LoVo (cell line): Measurements from ENCODE around the gene RHOV.
"Not testable (repeated sequence)": the region's sequence is repeated elsewhere in the genome, so short reads cannot be mapped to it uniquely, and the experiment has no call there.

Source experiments
- DNase-seq: peaks from one replicate; pipeline ENCODE4 v3.0.0-alpha.2; 2016; ENCODE audit warnings: low spot score

RHOV gene

DNA sequence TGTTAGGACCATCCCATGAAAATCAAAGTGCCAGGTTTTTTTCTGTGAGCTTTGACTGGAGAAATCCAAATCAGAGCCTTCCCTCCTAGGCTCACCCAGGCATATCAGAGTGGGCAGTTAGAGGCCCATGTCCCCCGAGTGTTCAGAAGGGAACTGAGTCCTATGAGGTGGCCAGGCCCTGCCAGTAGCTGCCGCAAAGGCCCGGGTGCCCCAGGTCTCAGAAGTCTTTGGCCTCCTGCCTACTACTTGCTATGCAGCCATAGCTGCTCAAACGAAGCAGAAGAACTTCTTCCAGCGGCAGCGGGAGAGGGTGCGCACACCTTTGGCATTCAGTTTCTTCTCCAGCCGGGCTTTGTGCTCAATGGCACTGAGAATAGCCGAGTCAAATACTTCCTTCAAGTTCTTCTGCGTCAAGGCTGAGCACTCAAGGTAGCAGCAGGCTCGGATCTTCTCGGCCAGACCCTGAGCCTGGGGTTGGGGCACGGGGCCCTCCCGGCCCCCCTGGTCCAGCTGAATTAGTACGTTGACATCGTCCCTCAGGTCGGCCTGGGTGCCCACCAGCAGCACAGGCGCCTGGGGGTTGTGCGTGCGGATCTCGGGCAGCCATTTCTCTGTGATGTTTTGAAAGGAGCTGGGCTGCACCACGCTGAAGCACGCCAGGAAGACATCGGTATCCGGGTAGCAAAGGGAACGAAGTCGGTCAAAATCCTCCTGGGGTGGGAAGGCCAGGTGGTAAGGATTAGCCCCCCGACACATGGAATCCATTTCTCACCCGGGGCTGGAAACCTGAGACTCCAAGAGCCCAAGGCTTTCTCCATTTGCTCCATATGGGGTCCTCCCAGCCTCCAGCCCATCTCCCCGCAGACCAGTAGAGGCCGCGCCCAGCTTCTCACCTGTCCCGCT, 992 bp downstream of the RHOV start:
- no peak for DNase-seq

DNA sequence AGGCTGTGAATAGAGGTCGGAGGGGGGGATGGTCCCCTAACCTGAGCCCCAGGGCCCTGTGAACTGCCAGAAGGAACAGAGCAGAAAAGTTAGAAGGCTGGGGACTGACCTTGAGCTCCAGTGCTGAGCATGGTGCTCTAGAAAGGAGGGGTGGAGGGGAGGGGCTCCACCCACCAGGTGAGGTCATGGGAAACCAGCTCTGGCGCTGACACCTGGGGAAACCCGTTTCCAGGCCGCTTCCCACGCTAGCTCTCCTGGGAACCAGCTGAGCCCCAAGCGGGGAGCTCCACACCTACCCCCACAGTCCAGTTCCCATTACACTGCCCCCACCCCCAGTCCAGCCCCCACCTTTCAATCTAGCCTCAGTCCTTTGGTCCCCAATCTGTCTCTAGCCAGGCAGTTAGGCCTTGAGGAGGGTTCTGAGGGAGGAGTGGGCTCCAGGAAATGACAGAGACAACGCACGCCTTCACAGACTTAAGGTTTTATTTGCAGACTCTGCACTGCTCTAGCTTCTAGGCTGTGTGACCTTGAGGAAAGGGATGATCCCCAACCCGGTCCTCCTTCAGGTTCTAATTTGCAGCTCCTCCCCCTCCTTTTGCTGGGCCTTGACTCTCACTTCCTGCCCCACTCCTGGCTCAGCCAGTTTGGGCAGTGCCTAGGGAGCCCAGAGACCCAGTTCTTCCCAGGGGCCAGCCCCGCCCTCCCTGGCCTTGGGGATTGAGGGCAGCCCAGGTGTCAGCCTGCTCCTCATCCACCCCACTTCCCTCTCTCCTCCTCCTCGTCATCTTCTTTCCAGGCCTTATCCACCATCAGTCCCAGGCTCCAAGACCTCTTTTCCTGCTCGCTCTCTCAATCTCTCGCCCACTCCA, 2.1 kb downstream of the RHOV start:
- DNase-seq: no peak

DNA sequence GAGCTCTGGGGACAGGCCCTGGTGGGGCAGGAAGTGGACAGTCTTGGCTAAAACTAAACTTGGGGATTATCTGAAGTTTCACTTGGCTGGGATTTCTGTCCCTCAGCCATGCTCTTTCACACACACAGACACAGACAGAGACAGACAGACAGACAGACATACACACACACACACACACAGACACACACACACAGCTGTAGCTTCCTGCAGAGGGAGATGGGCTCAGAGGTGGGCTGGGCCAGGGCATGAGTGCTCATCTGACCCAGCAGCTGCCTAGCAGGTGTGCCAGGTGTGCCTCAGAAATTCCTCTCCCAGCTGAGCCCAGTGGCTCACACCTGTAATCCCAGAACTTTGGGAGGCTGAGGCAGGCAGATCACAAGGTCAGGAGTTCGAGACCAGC, 3.3 kb downstream of the RHOV start:
- no peak for DNase-seq

DNA sequence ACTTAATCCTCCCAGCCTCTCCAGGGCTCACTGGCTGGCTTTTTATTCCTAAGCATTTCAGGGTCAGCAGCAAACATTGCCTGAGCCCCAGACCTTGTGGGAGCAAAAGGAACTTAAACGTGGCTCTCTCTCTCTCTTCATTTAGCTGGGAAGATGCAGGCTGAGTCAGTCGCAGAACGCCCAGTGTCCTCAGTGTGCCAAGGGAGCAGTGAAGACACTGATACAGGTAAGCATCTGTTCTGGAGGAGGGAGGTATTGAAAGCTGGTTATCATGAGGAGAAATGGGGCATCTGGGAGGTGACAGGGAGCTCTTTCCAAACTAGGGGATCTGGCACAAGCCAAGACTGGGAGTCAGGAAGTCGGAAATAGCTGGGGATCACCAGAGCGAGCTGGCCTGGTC, 4.3 kb downstream of the RHOV start:
- DNase-seq: no peak

DNA sequence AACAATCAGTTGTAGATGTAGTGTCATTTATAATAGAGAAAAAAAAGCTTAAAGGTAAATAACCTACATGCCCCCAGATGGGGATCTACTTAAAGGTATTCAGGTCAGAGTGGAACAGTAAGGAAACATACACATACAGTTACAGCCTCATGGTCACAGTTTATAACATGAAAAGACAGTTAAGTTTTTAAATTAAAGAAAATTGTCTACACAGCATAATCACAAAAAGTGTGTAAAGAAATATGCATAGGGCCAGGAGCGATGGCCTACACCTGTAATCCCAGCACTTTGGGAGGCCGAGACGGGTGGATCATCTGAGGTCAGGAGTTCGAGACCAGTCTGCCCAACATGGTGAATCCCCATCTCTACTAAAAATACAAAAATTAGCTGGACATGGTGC, 6.8 kb downstream of the RHOV start:
- DNase-seq: no peak

DNA sequence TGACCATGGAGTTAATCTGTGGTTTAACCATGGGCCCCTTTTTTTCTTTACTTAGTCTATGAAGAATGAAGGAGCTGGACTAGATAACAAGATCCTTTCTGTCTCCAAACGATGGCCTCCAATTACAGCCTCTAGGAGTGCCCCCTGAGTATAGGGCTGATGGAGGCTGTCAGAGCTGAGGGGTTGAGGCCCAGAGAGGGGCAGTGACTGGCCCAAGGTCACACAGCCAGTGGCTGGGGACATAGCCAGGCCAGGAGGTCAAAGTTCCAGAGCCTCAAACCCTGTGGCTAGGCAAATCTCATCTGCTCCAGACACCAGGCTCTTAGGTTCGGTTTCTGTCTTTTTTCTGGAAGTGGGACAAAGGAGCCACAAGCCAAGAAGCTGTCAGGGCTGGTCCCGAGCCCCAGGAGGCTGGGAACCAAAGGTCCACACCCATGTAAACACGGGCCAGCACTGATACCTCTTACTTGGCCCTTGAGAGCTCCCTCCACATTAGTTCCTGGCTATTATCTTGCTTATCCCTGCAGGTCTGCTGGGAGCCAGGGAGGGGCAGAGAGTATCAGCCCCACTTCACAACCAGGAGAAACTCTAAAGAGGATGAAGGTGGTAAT, 10.3 kb downstream of the RHOV start:
- no peak for DNase-seq

DNA sequence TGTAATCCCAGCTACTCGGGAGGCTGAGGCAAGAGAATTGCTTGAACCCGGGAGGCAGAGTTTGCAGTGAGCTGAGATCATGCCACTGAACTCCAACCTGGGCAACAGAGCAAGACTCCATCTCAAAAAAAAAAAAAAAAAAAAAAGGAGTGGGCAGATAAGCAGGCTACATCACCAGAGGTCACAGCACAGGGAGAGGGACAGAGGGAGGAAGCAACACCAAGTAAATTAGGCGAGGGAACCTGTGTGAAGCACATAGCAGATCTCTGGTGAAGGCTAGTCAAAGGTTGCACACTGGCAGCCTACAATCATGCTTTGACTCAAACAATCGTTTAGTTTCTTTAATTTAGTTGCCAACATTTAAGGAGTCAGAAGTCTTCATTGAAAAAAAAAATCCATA, 12.9 kb downstream of the RHOV start:
- not testable (repeated sequence) for DNase-seq

DNA sequence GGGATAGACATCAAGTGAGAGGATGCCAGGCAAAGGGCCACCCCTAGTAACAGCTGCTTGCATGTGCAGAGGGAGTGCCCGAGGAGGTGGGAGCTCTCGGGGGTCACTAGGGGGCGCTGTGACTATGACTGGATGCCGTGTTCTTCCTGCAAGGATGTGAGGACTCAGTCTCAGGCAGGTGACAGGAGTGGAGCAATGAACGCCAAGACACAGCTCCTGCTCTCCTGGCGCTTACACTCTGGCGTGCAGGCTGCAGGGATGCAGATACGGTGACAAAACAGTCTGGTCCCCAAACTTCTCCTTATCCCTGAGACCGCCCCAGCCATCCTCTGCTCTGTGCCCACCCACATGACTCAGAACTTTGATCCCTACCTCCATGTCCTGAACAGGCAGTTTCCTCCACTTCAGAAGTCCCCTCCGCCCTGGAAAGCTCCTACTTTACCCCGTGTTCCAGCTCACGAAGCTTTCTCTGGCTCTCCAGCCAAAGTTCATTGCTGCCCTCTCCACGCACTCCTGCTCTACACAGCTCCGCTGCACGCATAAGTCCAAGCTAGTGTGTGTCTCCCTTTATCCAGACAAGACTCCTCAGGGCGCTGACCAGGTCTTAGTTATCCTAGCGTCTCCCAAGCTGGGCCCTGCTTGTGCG, 14.7 kb downstream of the RHOV start:
- DNase-seq: peak; percentile 61

DNA sequence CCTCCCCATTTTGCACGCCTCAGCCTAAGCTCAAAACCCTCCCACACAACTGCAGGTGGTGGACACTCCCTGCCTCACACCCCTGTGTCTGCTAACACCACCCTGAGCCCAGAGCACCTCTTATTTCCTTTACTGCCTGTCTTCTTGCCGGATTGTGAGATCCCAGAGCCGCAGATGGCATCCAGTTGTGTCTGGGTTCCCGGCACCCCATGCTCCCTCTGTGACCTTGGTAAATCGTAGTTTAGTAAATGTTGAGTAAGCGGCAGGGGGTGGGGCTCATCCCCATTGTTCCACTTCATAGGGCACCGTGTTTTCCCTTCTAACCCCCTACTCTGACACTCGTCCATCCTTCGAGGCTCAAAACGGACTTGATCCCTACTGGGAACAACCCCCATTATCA, 15.3 kb downstream of the RHOV start:
- no peak for DNase-seq

DNA sequence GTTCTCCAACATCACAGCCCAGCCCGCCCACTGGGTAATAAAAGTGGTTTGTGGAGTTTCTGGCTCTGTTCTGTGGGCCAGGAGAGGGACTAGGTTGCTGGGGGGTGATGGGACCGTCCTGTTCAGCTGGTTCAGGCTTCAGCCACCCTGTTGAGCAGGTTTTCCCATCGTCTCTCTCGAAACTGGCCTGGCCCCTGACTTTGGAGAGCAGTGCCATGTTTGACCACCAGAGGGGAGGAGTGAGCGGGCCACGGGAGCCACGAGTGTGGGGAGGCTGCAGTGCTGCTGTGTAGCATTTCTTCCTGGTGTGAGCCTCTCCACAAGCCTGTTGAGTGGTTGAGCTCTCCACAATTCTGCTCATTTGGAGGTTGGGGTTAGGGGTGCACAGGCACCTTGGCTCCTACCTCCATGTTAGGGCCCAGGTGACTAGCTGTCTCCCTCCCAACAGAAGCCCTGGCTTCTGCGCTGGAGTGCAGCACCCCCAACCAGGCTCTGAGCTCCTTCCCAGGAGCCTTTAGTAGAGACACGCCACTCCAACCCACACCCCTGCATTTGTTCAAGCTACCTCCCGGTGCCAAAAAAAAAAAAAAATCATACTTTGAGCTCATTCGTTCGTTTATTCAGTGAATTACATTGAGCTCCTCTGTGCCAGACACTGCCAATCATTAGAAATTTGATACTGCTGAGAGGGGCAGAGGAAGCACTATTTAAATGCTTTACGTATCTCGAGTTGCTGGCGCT, 16.3 kb downstream of the RHOV start:
- peak; percentile 76 for DNase-seq

DNA sequence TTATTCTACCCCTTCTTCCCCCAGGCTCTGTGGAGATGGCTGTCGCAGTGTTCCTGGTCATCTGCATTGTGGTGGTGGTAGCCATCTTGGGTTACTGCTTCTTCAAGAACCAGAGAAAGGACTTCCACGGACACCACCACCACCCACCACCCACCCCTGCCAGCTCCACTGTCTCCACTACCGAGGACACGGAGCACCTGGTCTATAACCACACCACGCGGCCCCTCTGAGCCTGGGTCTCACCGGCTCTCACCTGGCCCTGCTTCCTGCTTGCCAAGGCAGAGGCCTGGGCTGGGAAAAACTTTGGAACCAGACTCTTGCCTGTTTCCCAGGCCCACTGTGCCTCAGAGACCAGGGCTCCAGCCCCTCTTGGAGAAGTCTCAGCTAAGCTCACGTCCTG, 17.3 kb downstream of the RHOV start:
- DNase-seq: no peak

DNA sequence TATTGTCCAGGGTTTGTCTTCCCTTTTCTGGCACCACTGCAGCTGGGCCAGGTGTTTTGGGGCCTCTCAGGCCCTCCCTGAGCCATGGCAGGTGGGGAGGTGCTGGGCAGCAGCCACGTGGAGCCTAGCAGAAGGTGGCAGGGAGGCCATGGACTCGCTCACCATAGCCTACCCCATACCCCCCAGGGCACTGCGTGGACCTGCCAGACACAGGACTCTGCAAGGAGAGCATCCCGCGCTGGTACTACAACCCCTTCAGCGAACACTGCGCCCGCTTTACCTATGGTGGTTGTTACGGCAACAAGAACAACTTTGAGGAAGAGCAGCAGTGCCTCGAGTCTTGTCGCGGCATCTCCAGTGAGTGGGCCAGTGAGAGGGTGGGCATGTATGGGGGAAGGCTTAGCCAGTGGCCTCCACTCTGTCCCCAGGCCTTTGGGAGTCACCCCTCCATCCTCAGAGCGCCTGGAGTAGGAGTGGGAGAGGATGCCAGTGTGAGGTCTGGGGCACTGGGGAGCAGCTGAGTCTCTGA, 18.3 kb downstream of the RHOV start:
- DNase-seq: no peak

DNA sequence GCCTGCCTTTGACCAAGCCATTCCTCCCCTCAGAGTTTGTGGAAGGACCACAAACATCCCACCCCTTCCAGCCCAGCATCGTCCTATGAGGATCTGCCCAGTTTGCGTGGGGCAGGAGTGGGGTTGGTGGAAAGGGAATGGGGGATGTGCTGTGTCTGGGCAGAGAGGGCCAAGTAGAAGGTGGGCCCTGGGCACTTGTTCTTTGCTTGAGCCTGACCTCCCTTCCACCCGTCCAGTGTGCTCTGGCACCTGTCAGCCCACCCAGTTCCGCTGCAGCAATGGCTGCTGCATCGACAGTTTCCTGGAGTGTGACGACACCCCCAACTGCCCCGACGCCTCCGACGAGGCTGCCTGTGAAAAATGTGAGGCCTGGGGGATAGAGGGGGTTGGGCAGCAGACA, 19.9 kb downstream of the RHOV start:
- no peak for DNase-seq

DNA sequence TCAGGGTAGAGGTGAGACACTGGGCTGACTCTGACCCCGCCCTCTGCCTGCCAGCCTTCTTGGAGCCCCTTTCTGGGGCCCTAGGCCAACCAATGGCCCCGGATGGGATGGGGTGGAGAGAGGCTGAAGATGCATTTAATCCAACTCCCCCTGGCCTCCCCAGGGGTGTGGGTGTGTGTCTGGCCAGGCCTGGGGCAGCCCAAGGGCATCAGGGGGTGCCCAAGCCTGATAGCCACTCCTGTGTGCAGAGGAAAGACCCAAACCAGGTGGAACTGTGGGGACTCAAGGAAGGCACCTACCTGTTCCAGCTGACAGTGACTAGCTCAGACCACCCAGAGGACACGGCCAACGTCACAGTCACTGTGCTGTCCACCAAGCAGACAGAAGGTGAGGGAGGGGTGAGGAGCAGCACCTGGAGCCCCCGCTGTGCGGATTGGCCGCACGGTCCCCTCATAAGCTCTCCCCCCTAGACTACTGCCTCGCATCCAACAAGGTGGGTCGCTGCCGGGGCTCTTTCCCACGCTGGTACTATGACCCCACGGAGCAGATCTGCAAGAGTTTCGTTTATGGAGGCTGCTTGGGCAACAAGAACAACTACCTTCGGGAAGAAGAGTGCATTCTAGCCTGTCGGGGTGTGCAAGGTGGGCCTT, 20.7 kb downstream of the RHOV start:
- no peak for DNase-seq

DNA sequence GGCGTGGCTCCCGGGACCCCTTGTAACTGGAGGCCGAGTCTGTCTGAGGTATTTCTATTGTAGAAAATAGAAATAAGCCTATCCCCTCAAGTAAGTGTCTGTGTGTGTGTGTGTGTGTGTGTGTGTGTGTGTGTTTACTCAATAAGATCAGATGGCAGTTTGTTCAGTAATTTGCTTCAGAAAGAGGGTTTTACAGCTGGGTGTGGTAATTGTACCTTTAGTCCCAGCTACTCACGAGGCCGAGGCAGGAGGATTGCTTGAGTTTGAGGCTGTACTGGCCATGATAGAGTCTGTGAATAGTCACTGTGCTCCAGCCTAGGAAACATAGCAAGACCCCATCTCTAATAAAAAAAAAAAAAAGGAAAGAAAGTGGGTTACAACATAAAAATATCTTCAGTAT, 21.5 kb downstream of the RHOV start:
- DNase-seq: no peak

DNA sequence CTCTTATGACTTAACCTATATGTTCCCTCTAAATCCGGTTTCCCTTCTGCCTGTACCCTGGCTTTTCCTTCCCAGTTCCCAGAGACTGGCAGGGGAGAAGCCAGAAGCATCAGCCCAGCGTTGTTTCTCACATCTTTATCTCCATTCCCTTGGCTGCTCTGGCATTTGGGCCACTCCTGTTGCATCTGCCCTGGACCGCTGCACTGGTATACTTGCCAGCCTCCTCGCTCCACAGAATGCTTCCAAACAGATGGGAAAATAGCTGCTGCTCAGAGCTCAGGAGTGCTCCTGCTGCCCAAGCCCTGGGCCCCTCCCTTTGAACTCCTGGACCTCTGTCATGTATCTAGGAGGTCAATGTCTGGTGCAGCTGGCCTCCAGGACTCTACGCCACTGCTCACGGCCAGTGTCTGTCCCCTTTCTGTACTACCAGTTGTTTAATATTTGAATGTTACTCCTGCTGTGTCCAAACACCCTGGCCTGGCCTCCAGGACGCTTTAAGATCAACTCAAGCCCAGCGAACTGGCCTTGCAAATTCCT, 23.4 kb downstream of the RHOV start:
- no peak for DNase-seq

DNA sequence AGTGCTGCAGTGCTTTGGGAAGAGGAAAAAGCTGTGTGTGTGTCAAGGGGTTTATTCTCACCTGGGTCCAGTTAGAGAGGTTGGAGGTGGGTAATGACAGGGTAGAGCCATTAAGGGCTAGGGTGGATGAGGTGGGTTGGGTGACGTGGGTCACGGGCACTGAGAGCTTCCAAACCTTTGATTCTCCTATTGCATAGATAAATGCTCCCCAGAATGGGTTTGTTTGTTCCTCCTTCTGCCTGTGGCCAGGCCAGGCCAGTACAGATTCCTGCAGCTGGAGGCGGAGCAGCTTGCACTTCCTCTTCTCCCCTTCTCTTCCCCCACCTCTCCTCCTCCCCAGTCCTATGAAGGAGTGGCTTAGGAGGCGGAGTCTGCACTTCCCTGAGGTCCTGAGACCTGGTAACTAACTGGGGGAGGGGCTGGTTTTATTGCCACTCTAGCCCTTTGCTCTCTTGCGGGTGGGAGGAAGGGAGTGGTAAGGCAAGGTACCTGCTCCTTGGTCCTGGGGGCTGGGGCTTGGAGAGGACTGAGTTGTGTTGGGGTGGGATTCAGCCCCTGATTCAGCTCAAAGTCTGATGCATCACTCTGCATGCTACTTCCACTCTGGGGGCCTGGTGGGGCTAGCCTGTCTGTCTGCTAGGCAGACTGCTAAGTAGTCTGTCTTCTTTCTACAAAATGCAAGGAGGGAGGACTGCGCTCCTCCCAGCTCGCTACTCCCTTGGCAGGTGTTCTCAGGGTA, 26.6 kb downstream of the RHOV start:
- peak; percentile 57 for DNase-seq

DNA sequence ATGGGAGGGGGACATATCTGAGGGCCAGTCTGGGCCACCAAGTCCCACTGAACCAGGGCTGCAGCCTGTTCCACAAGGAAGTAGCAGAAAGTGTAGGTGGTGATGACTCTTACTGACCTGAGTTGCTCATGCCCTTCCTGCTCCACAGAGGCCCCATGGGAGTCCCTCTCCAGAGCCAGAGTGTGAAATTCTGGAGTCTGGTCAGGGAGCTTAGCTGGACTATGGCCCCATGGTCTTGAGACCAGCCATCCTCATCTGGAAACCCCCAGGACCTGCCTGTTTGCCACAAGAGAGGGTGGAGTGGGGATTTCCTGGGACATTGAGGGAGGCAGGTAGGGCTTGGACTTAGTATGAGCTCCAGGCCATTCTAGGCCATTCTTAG, 27.2 kb downstream of the RHOV start:
- DNase-seq: no peak

DNA sequence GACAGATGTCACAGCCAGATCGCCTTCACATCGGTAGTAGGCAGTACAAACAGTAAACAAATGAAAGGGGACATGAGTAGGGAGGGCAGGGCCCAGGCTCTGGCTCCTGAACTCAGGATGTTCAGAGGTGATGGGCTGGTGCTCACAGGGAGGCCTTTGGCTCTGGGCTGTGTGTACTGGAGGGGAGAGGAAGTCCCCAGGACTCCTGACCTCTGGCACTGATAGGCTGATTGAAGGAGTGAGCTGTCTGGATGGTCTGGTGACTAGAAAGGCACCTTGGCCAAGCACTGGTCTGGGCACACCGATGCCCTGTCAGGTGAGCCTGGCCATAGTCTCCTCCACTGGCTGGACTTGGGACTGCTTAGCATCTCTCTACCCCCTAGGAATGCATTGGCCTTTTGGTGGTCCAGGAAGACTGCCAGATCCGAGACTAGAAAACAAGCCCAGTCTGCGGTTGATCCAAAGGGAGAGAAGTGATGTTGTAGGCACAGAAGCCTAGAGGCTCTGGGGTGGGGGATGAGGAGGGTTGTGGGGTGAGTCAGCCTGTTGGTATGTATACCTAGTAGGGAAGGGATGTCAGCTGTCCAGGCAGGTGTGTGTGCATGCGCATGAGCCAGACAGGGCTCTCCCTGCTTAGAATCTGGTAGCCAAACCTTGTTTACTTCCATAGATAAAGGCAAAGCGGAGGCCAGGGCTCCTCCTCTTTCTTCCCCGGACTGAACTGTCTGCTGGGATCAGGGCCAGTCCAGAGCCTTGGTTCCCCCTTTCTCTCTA, 28.3 kb downstream of the RHOV start:
- peak; percentile 94 for DNase-seq
